GM12878 (cell line): ENCODE results near the gene DENND4C.
"Not testable (repeated sequence)": the region's sequence is repeated elsewhere in the genome, so short reads cannot be mapped to it uniquely, and the experiment has no call there.

Experiments used
- CEBPZ ChIP-seq: fragments of 150-350 bp; IDR thresholded peaks from 2 replicates; pipeline ENCODE4 v1.6.1; 2016; ENCODE audit warnings: low read depth, low read length
- CHD4 ChIP-seq: fragments of 200-600 bp; sonication (generic); IDR thresholded peaks from 2 replicates; pipeline ENCODE4 v1.6.1; 2016; ENCODE audit warnings: mild to moderate bottlenecking
- CTCF ChIP-seq, 3 experiments: IDR thresholded peaks in 2 of 3; conservative IDR thresholded peaks in 1 of 3; 2 replicates each; pipeline ENCODE4 v1.5.1; 2011; ENCODE audit warnings: low read depth in 3 of 3, low read length in 3 of 3, mild to moderate bottlenecking in 3 of 3, control low read depth in 2 of 3, moderate library complexity in 2 of 3, inconsistent platforms in 1 of 3, mixed read lengths in 1 of 3; ENCODE audit not compliant: control insufficient read depth in 2 of 3, insufficient read depth in 1 of 3; ENCODE audit errors: extremely low read depth in 1 of 3
- EGR1 ChIP-seq, 2 experiments: IDR thresholded peaks; 1 replicate in 1 of 2; 2 replicates in 1 of 2; pipeline ENCODE4 v1.6.1; 2011 to 2012; ENCODE audit warnings: low read depth in 2 of 2, low read length in 2 of 2, borderline replicate concordance in 1 of 2, mild to moderate bottlenecking in 1 of 2, moderate library complexity in 1 of 2
- KDM1A ChIP-seq: fragments of 200-600 bp; sonication (generic); IDR thresholded peaks from 2 replicates; pipeline ENCODE4 v1.6.1; 2016; ENCODE audit warnings: borderline replicate concordance
- MTA3 ChIP-seq: IDR thresholded peaks from 2 replicates; pipeline ENCODE4 v1.6.1; 2012; ENCODE audit warnings: low read length, inconsistent platforms, borderline replicate concordance
- MYC ChIP-seq: IDR thresholded peaks from 2 replicates; pipeline ENCODE4 v1.6.1; 2011; ENCODE audit warnings: mild to moderate bottlenecking, low read length, moderate library complexity, inconsistent platforms; ENCODE audit not compliant: insufficient read depth, insufficient replicate concordance, insufficient read length, severe bottlenecking
- NFYA ChIP-seq: IDR thresholded peaks from 2 replicates; pipeline ENCODE4 v1.6.1; 2011; ENCODE audit warnings: low read depth, mild to moderate bottlenecking, low read length, improper control_type of control experiment, borderline replicate concordance
- POLR2A ChIP-seq: IDR thresholded peaks from 2 replicates; pipeline ENCODE4 v1.6.1; 2011; ENCODE audit warnings: low read depth, mild to moderate bottlenecking, low read length
- POLR2AphosphoS5 ChIP-seq: IDR thresholded peaks from 2 replicates; pipeline ENCODE4 v1.6.1; 2011; ENCODE audit warnings: mild to moderate bottlenecking, low read length, inconsistent platforms
- SP1 ChIP-seq: IDR thresholded peaks from one replicate; pipeline ENCODE4 v1.6.1; 2011; ENCODE audit warnings: low read depth, low read length
- STAT1 ChIP-seq: fragments of 450-650 bp; conservative IDR thresholded peaks from 2 replicates; pipeline ENCODE4 v1.6.1; 2014; ENCODE audit warnings: antibody characterized with exemption, mild to moderate bottlenecking
- SUZ12 ChIP-seq: fragments of 200-600 bp; sonication (generic); IDR thresholded peaks from one replicate; pipeline ENCODE4 v1.6.1; 2018; ENCODE audit warnings: antibody characterized with exemption, mild to moderate bottlenecking; ENCODE audit not compliant: unreplicated experiment
- TBL1XR1 ChIP-seq: IDR thresholded peaks from 2 replicates; pipeline ENCODE4 v1.6.1; 2012; ENCODE audit warnings: low read depth, low read length, improper control_type of control experiment

GRCh38 chr9:19266778-19267384 lies 36.4 kb downstream of the DENND4C start:
- TF ChIP-seq CTCF (IDR thresholded peaks at IDR 0.05 in 2 of 3, conservative IDR thresholded peaks at IDR 0.05 in 1 of 3; ENCODE audit: control insufficient read depth in 2 of 3, extremely low read depth in 1 of 3, insufficient read depth in 1 of 3, low read depth in 3 of 3, low read length in 3 of 3); MYC; EGR1 (IDR thresholded peaks at IDR 0.05; ENCODE audit: borderline replicate concordance in 1 of 2, low read depth in 2 of 2, low read length in 2 of 2); SUZ12; CEBPZ; TBL1XR1; SP1; STAT1; MTA3; POLR2AphosphoS5; NFYA; KDM1A; POLR2A; CHD4: not testable (repeated sequence)
